ENCODE measurements around the gene GLCE. TPM values are rescaled to one million over a fixed set of nuclear protein-coding genes. Genes with fewer than 3 reads are reported as not detected.

The GLCE gene
- total RNA-seq, 4 donors from 2014 or later: 4.8 to 6.6 (median 5.6) TPM

GRCh38 chr15:69275933-69276560 is 115.6 kb downstream of the GLCE start:
- no peak overlapping the region for H3K4me3 ChIP-seq
- ATAC-seq: no peak
- DNase-seq: no peak
- intact Hi-C loops (cut with DNase I; ENCODE audit: low total_unique reads): no loop called here
- in situ Hi-C loops (cut with MboI; ENCODE audit: low sequenced_read_pairs in 4 of 4): no loop called here
- no peak for TF ChIP-seq CTCF (IDR thresholded peaks at IDR 0.05 in 4 of 5, conservative IDR thresholded peaks at IDR 0.05 in 1 of 5)
- no peak for TF ChIP-seq POLR2A (IDR thresholded peaks at IDR 0.05)
- H3K4me1 ChIP-seq: no peaks in the 10 kb centered on the region
- no peaks in the 10 kb centered on the region for H3K36me3 ChIP-seq
- H3K27ac ChIP-seq: no peak overlapping the region
- H3K9me3 ChIP-seq: no peaks in the 10 kb centered on the region
- no peaks in the 10 kb centered on the region for H3K27me3 ChIP-seq

GRCh38 chr15:69277316-69277715 is 116.9 kb downstream of the GLCE start:
- H3K27ac ChIP-seq: no peak overlapping the region
- intact Hi-C loops (cut with DNase I; ENCODE audit: low total_unique reads): no loop called here
- TF ChIP-seq CTCF (IDR thresholded peaks at IDR 0.05 in 4 of 5, conservative IDR thresholded peaks at IDR 0.05 in 1 of 5) (no peak), POLR2A (IDR thresholded peaks at IDR 0.05) (no peak)
- no peaks in the 10 kb centered on the region for H3K27me3 ChIP-seq
- H3K36me3 ChIP-seq: no peaks in the 10 kb centered on the region
- ATAC-seq (no peak), DNase-seq (no peak)
- H3K4me1 ChIP-seq: no peaks in the 10 kb centered on the region
- no peak overlapping the region for H3K4me3 ChIP-seq
- no peaks in the 10 kb centered on the region for H3K9me3 ChIP-seq
- in situ Hi-C loops (cut with MboI; ENCODE audit: low sequenced_read_pairs in 4 of 4): no loop called here

- intact Hi-C loops (cut with DNase I; ENCODE audit: low total_unique reads) (no loop called here), in situ Hi-C loops (cut with MboI; ENCODE audit: low sequenced_read_pairs in 4 of 4) (no loop called here)
- no peaks in the 10 kb centered on the region for H3K27me3 ChIP-seq
- no peak for DNase-seq
- H3K4me3 ChIP-seq: no peak overlapping the region
- ATAC-seq: no peak
- TF ChIP-seq POLR2A (IDR thresholded peaks at IDR 0.05): no peak
- no peak for TF ChIP-seq CTCF (IDR thresholded peaks at IDR 0.05 in 4 of 5, conservative IDR thresholded peaks at IDR 0.05 in 1 of 5)
- no peaks in the 10 kb centered on the region for H3K4me1 ChIP-seq
- no peak overlapping the region for H3K27ac ChIP-seq
- H3K9me3 ChIP-seq: no peaks in the 10 kb centered on the region
- no peaks in the 10 kb centered on the region for H3K36me3 ChIP-seq
These were observed 119.2 kb downstream of the GLCE start for GRCh38 chr15:69279636-69280035.

- TF ChIP-seq CTCF (IDR thresholded peaks at IDR 0.05 in 4 of 5, conservative IDR thresholded peaks at IDR 0.05 in 1 of 5): no peak
- TF ChIP-seq POLR2A (IDR thresholded peaks at IDR 0.05): no peak
- in situ Hi-C loops (cut with MboI; ENCODE audit: low sequenced_read_pairs in 4 of 4): no loop called here
- DNase-seq: no peak
- no peaks in the 10 kb centered on the region for H3K27me3 ChIP-seq
- no peaks in the 10 kb centered on the region for H3K36me3 ChIP-seq
- intact Hi-C loops (cut with DNase I; ENCODE audit: low total_unique reads): no loop called here
- H3K4me1 ChIP-seq: no peaks in the 10 kb centered on the region
- H3K27ac ChIP-seq: no peak overlapping the region
- no peaks in the 10 kb centered on the region for H3K9me3 ChIP-seq
- no peak overlapping the region for H3K4me3 ChIP-seq
- ATAC-seq: no peak
These were observed 120.3 kb downstream of the GLCE start for GRCh38 chr15:69280783-69281182.
